OCI-LY7 (cell line): Measurements from ENCODE around the gene CHD3. TPM values are rescaled to one million over a fixed set of nuclear protein-coding genes. Genes with fewer than 3 reads are reported as not detected.
"Not testable (repeated sequence)": the region's sequence is repeated elsewhere in the genome, so short reads cannot be mapped to it uniquely, and the experiment has no call there.

Experiments used
- BruUV-seq: library from RNA; stranded (reverse); fragments of 400-500 nt; replicated peaks from 2 replicates; lab custom pipeline; 2021; lab: Mats Ljungman, UMichigan
- CTCF ChIA-PET: fragments of 300-600 bp; sonication (Branson Sonifier 250); formaldehyde crosslinking; loops from one replicate; lab custom pipeline; 2022; ENCODE audit warnings: antibody characterized with exemption; ENCODE audit not compliant: unreplicated experiment; lab: Charles Lee
- POLR2A ChIA-PET: fragments of 300-600 bp; sonication (Branson Sonifier 250); formaldehyde crosslinking; loops from one replicate; lab custom pipeline; 2022; ENCODE audit warnings: antibody characterized with exemption; lab: Charles Lee
- DNase-seq: peaks from one replicate; pipeline ENCODE4 v3.0.0-alpha.2; 2015; ENCODE audit warnings: low spot score
- H2AFZ ChIP-seq: fragments of 200-600 bp; sonication (generic), shearing (Covaris generic); 2 replicates; pipeline ENCODE4 v1.6.1; 2014; ENCODE audit warnings: mild to moderate bottlenecking, antibody characterized with exemption, low read length, moderate library complexity
- H3K27ac ChIP-seq: fragments of 200-600 bp; sonication (generic); 2 replicates; pipeline ENCODE4 v1.5.1; 2014; ENCODE audit warnings: mixed run types, low read depth, mild to moderate bottlenecking, moderate library complexity, low read length, inconsistent platforms; ENCODE audit not compliant: poor library complexity, severe bottlenecking
- H3K36me3 ChIP-seq: fragments of 200-600 bp; sonication (generic); 2 replicates; pipeline ENCODE4 v1.6.1; 2014; ENCODE audit warnings: mild to moderate bottlenecking, antibody characterized with exemption, low read length, moderate library complexity, mixed read lengths; ENCODE audit not compliant: insufficient read depth
- H3K4me1 ChIP-seq: fragments of 200-600 bp; sonication (generic); 2 replicates; pipeline ENCODE4 v1.5.1; 2014; ENCODE audit warnings: mild to moderate bottlenecking, low read length; ENCODE audit not compliant: insufficient read depth, poor library complexity, severe bottlenecking
- H3K4me2 ChIP-seq: fragments of 200-600 bp; sonication (generic); 2 replicates; pipeline ENCODE4 v1.6.1; 2014; ENCODE audit warnings: mild to moderate bottlenecking, low read length
- H3K4me3 ChIP-seq: fragments of 200-600 bp; sonication (generic); 2 replicates; pipeline ENCODE4 v1.5.1; 2014; ENCODE audit warnings: mild to moderate bottlenecking, low read depth, low read length; ENCODE audit not compliant: poor library complexity, severe bottlenecking
- H3K79me2 ChIP-seq: fragments of 200-600 bp; sonication (generic); 2 replicates; pipeline ENCODE4 v1.6.1; 2016; ENCODE audit warnings: low read depth, mild to moderate bottlenecking, low read length, moderate library complexity, mixed read lengths; ENCODE audit not compliant: insufficient read depth
- H3K9me2 ChIP-seq: fragments of 200-600 bp; sonication (generic); 2 replicates; pipeline ENCODE4 v1.6.1; 2016; ENCODE audit warnings: mild to moderate bottlenecking, low read length, mixed read lengths; ENCODE audit not compliant: insufficient read depth
- H3K9me3 ChIP-seq: fragments of 200-600 bp; sonication (generic); 2 replicates; pipeline ENCODE4 v1.6.1; 2014; ENCODE audit warnings: mild to moderate bottlenecking, mixed run types, low read length, mixed read lengths
- H4K20me1 ChIP-seq: fragments of 200-600 bp; sonication (generic); 2 replicates; pipeline ENCODE4 v1.6.1; 2014; ENCODE audit warnings: mild to moderate bottlenecking, antibody characterized with exemption, low read length, moderate library complexity, mixed read lengths; ENCODE audit not compliant: insufficient read depth
- EZH2phosphoT487 ChIP-seq: fragments of 200-600 bp; sonication (generic); IDR thresholded peaks from 2 replicates; pipeline ENCODE4 v1.6.1; 2018; ENCODE audit warnings: low read depth, borderline replicate concordance, mild to moderate bottlenecking, mixed run types, antibody characterized with exemption, low read length, moderate library complexity, mixed read lengths
- intact Hi-C: fragments of 100-400 bp; cut with micrococcal nuclease; formaldehyde crosslinking; loops from one replicate; pipeline ENCODE4 v1.10.0; 2022; ENCODE audit not compliant: unreplicated experiment
- total RNA-seq, 2 experiments: library from RNA; depleted of rRNA in 1 of 2; stranded (reverse); fragments of >200 nt in 1 of 2; shearing (Covaris generic) in 1 of 2; gene quantifications; 2 replicates each; pipeline ENCODE4 v1.2.3, GENCODE V29; 2014 to 2022
- TF ChIP-seq, protein P1 (sequence below): fragments of 200-600 bp; sonication (generic); conservative IDR thresholded peaks from 2 replicates; pipeline ENCODE4 v1.5.1; 2014; ENCODE audit warnings: mild to moderate bottlenecking, antibody characterized with exemption, low read length, moderate library complexity, mixed read lengths

The CHD3 gene
- total RNA-seq, 2 experiments from 2014 or later: 42.5 to 126 TPM

GRCh38 chr17:7950578-7950977 lies 62.0 kb downstream of the CHD3 start:
- no peaks in the 10 kb centered on the region for H3K79me2 ChIP-seq
- no peak for TF ChIP-seq EZH2phosphoT487
- TF ChIP-seq, protein P1, sequence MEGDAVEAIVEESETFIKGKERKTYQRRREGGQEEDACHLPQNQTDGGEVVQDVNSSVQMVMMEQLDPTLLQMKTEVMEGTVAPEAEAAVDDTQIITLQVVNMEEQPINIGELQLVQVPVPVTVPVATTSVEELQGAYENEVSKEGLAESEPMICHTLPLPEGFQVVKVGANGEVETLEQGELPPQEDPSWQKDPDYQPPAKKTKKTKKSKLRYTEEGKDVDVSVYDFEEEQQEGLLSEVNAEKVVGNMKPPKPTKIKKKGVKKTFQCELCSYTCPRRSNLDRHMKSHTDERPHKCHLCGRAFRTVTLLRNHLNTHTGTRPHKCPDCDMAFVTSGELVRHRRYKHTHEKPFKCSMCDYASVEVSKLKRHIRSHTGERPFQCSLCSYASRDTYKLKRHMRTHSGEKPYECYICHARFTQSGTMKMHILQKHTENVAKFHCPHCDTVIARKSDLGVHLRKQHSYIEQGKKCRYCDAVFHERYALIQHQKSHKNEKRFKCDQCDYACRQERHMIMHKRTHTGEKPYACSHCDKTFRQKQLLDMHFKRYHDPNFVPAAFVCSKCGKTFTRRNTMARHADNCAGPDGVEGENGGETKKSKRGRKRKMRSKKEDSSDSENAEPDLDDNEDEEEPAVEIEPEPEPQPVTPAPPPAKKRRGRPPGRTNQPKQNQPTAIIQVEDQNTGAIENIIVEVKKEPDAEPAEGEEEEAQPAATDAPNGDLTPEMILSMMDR: no peak
- ChIA-PET CTCF (no interaction called here), POLR2A (interaction anchor here (0.6 to 0.7 kb wide), 2 partner anchors 12 to 39 kb away, joined by 3 to 6 read pairs; no protein-coding TSS in a partner anchor)
- H3K4me2 ChIP-seq: no peak overlapping the region
- no peak overlapping the region for H2AFZ ChIP-seq
- intact Hi-C loops: no loop called here
- BruUV-seq: no TSS peak
- H3K4me3 ChIP-seq: no peak overlapping the region
- H3K4me1 ChIP-seq: no peaks in the 10 kb centered on the region
- no peak overlapping the region for H3K27ac ChIP-seq
- H3K36me3 ChIP-seq: peaks cover 47% of the 10 kb centered on the region
- DNase-seq: no peak
- no peaks in the 10 kb centered on the region for H3K9me2 ChIP-seq
- H3K9me3 ChIP-seq: no peaks in the 10 kb centered on the region
- H4K20me1 ChIP-seq: no peaks in the 10 kb centered on the region

DNA sequence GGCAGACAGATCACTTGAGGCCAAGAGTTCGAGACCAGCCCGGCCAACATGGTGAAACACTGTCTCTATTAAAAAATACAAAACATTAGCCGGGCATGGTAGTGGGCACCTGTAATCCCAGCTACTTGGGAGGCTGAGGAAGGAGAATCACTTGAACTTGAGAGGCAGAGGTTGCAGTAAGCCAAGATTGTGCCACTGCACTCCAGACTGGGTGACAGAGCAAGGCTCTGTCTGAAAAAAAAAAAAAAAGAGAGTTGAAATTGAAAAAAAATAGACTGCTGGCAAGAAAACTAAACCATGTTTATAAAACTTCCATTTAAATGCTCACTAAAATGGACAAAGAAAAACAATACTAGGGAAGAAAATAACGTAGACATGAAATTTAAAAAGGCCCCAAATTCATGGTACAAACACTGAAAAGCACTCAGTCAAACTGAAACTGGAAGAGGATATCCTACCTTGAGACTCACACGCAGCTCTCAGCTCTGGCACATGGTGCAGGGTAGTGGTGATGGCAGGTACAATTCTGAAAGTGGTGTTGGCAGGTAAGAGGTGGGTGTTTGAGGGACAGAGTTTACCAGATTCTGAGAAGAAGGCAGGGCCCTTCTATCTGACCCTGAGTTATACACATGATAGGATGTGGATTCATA lies 62.7 kb downstream of the CHD3 start:
- POLR2A ChIA-PET: interaction anchor here (0.6 to 0.7 kb wide), 2 partner anchors 12 to 38 kb away, joined by 3 to 6 read pairs; no protein-coding TSS in a partner anchor
- BruUV-seq: no TSS peak
- TF ChIP-seq, protein P1: no peak
- no peak for TF ChIP-seq EZH2phosphoT487
- no peak overlapping the region for H3K4me2 ChIP-seq
- peaks cover 41% of the 10 kb centered on the region for H3K36me3 ChIP-seq
- H4K20me1 ChIP-seq: no peaks in the 10 kb centered on the region
- no peaks in the 10 kb centered on the region for H3K4me1 ChIP-seq
- H3K9me2 ChIP-seq: no peaks in the 10 kb centered on the region
- CTCF ChIA-PET: no interaction called here
- DNase-seq: no peak
- no peaks in the 10 kb centered on the region for H3K79me2 ChIP-seq
- intact Hi-C loops: no loop called here
- H2AFZ ChIP-seq: no peak overlapping the region
- no peak overlapping the region for H3K4me3 ChIP-seq
- no peak overlapping the region for H3K27ac ChIP-seq
- H3K9me3 ChIP-seq: no peaks in the 10 kb centered on the region

DNA sequence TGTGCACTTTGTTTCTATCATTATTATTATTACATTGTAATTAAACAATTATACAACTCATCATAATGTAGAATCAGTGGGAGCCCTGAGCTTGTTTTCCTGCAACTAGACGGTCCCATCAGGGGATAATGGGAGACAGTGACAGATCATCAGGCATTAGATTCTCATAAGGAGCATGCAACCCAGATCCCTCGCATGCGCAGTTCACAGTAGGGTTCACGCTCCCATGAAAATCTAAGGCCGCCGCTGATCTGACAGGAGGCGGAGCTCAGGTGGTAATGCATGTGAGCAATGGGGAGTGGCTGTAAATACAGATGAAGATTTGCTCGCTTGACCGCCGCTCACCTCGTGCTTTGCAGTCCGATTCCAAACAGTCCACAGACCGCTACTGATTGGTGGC lies 64.7 kb downstream of the CHD3 start:
- H3K36me3 ChIP-seq: peaks cover 24% of the 10 kb centered on the region; the same call in 1 of the 2 replicates
- H3K4me2 ChIP-seq, H4K20me1 ChIP-seq, H3K9me3 ChIP-seq, BruUV-seq, H3K27ac ChIP-seq, H3K4me1 ChIP-seq, H3K79me2 ChIP-seq, DNase-seq, H3K4me3 ChIP-seq, POLR2A ChIA-PET, H3K9me2 ChIP-seq, H2AFZ ChIP-seq, intact Hi-C loops: not testable (repeated sequence)
- CTCF ChIA-PET: interaction anchor here (0.5 kb wide), 1 partner anchor 35 kb away, joined by 3 read pairs; no protein-coding TSS in a partner anchor
